HEK293 (cell line): ENCODE measurements around the gene C6orf136.
A peak's percentile ranks its signal among the peaks of the same experiment; 100 is the strongest.

ENCODE experiments used
- CTCF ChIA-PET: fragments of 350-600 bp; formaldehyde crosslinking; extraction: SDS; loops from one replicate; lab custom pipeline; 2021; ENCODE audit warnings: antibody characterized with exemption; lab: Yijun Ruan, JAX
- POLR2A ChIA-PET: fragments of 300-600 bp; formaldehyde crosslinking; extraction: SDS; loops from one replicate; lab custom pipeline; 2020; ENCODE audit warnings: antibody characterized with exemption, inconsistent platforms; lab: Yijun Ruan, JAX
- H3K27ac ChIP-seq: fragments of 200-500 bp; sonication (Bioruptor generic); 2 replicates; pipeline ENCODE4 v1.5.1; 2014; ENCODE audit warnings: low read depth, low read length, control low read depth, inconsistent platforms; ENCODE audit errors: extremely low read depth
- H3K36me3 ChIP-seq, 2 experiments: fragments of 200-500 bp in 1 of 2; sonication (Bioruptor generic) in 1 of 2; 1 replicate in 1 of 2; 2 replicates in 1 of 2; pipeline ENCODE4 v1.5.1; 2014 to 2017; ENCODE audit warnings: inconsistent platforms in 2 of 2, low read length in 2 of 2; ENCODE audit not compliant: control insufficient read depth in 2 of 2, insufficient read depth in 1 of 2
- H3K4me1 ChIP-seq: fragments of 200-500 bp; sonication (Bioruptor generic); 2 replicates; pipeline ENCODE4 v1.5.1; 2014; ENCODE audit warnings: mild to moderate bottlenecking, low read length, inconsistent platforms; ENCODE audit not compliant: control insufficient read depth, insufficient read depth
- H3K4me3 ChIP-seq: 2 replicates; pipeline ENCODE4 v1.5.1; 2011; ENCODE audit warnings: low read depth, mild to moderate bottlenecking, control low read depth, low read length, moderate library complexity
- H3K9me3 ChIP-seq: fragments of 200-500 bp; sonication (Bioruptor generic); 2 replicates; pipeline ENCODE4 v1.5.1; 2014; ENCODE audit warnings: low read depth, low read length, inconsistent platforms; ENCODE audit not compliant: control insufficient read depth, insufficient read depth
- AEBP2 ChIP-seq: fragments of 450-650 bp; formaldehyde crosslinking; IDR thresholded peaks from 2 replicates; pipeline ENCODE4 v1.5.1; 2016; ENCODE audit warnings: missing biosample characterization, missing genetic modification characterization, borderline replicate concordance
- EGR2 ChIP-seq: fragments of 450-650 bp; formaldehyde crosslinking; IDR thresholded peaks from 2 replicates; pipeline ENCODE4 v1.5.1; 2016; ENCODE audit warnings: low read depth, missing biosample characterization, missing genetic modification characterization
- SALL2 ChIP-seq: fragments of 450-650 bp; formaldehyde crosslinking; IDR thresholded peaks from 2 replicates; pipeline ENCODE4 v1.5.0; 2017; ENCODE audit warnings: missing biosample characterization, mild to moderate bottlenecking, missing genetic modification characterization, borderline replicate concordance
- ZBTB21 ChIP-seq: fragments of 450-650 bp; formaldehyde crosslinking; IDR thresholded peaks from 2 replicates; pipeline ENCODE4 v1.5.1; 2017; ENCODE audit warnings: missing biosample characterization, missing genetic modification characterization
- ZBTB48 ChIP-seq: fragments of 450-650 bp; formaldehyde crosslinking; IDR thresholded peaks from 2 replicates; pipeline ENCODE4 v1.5.1; 2016; ENCODE audit warnings: missing biosample characterization, missing genetic modification characterization
- ZFHX2 ChIP-seq: fragments of 450-650 bp; formaldehyde crosslinking; conservative IDR thresholded peaks from 2 replicates; pipeline ENCODE4 v1.5.1; 2016; ENCODE audit warnings: missing biosample characterization, missing genetic modification characterization
- ZFP3 ChIP-seq: fragments of 450-650 bp; formaldehyde crosslinking; IDR thresholded peaks from 2 replicates; pipeline ENCODE4 v1.5.1; 2016; ENCODE audit warnings: low read depth, missing biosample characterization, missing genetic modification characterization
- ZFP41 ChIP-seq: fragments of 450-650 bp; formaldehyde crosslinking; IDR thresholded peaks from 2 replicates; pipeline ENCODE4 v1.5.1; 2016; ENCODE audit warnings: missing biosample characterization, missing genetic modification characterization, borderline replicate concordance
- ZNF132 ChIP-seq: fragments of 450-650 bp; formaldehyde crosslinking; IDR thresholded peaks from 2 replicates; pipeline ENCODE4 v1.5.1; 2017; ENCODE audit warnings: missing biosample characterization, missing genetic modification characterization, borderline replicate concordance
- ZNF157 ChIP-seq: fragments of 450-650 bp; formaldehyde crosslinking; IDR thresholded peaks from 2 replicates; pipeline ENCODE4 v1.5.1; 2016; ENCODE audit warnings: missing biosample characterization, missing genetic modification characterization
- ZNF184 ChIP-seq: fragments of 450-650 bp; IDR thresholded peaks from 2 replicates; pipeline ENCODE4 v1.5.1; 2018; ENCODE audit warnings: missing biosample characterization, mild to moderate bottlenecking, missing genetic modification characterization
- ZNF2 ChIP-seq: fragments of 450-650 bp; formaldehyde crosslinking; IDR thresholded peaks from 2 replicates; pipeline ENCODE4 v1.5.1; 2016; ENCODE audit warnings: missing biosample characterization, missing genetic modification characterization
- ZNF202 ChIP-seq: fragments of 450-650 bp; formaldehyde crosslinking; IDR thresholded peaks from 2 replicates; pipeline ENCODE4 v1.5.1; 2016; ENCODE audit warnings: missing biosample characterization, missing genetic modification characterization, borderline replicate concordance
- ZNF214 ChIP-seq: fragments of 450-650 bp; formaldehyde crosslinking; IDR thresholded peaks from 2 replicates; pipeline ENCODE4 v1.5.1; 2017; ENCODE audit warnings: missing biosample characterization, mild to moderate bottlenecking, missing genetic modification characterization, borderline replicate concordance
- ZNF223 ChIP-seq: fragments of 450-650 bp; formaldehyde crosslinking; IDR thresholded peaks from 2 replicates; pipeline ENCODE4 v1.5.1; 2016; ENCODE audit warnings: missing biosample characterization, missing genetic modification characterization
- ZNF23 ChIP-seq: fragments of 450-650 bp; formaldehyde crosslinking; IDR thresholded peaks from 2 replicates; pipeline ENCODE4 v1.5.1; 2016; ENCODE audit warnings: missing biosample characterization, missing genetic modification characterization, borderline replicate concordance
- ZNF26 ChIP-seq: fragments of 450-650 bp; formaldehyde crosslinking; IDR thresholded peaks from 2 replicates; pipeline ENCODE4 v1.5.1; 2016; ENCODE audit warnings: missing biosample characterization, missing genetic modification characterization
- ZNF274 ChIP-seq, 2 experiments: fragments of 200-500 bp in 1 of 2; fragments of 450-650 bp in 1 of 2; sonication (Bioruptor generic) in 1 of 2; formaldehyde crosslinking in 1 of 2; IDR thresholded peaks; 2 replicates each; pipeline versions ENCODE4 v1.5.1 to v1.6.1; 2014 to 2016; ENCODE audit warnings: borderline replicate concordance in 1 of 2, inconsistent platforms in 1 of 2, low read length in 1 of 2, missing biosample characterization in 1 of 2, missing genetic modification characterization in 1 of 2
- ZNF292 ChIP-seq: fragments of 450-650 bp; formaldehyde crosslinking; IDR thresholded peaks from 2 replicates; pipeline ENCODE4 v1.5.1; 2016; ENCODE audit warnings: low read depth, missing biosample characterization, missing genetic modification characterization, borderline replicate concordance
- ZNF311 ChIP-seq: fragments of 450-650 bp; formaldehyde crosslinking; IDR thresholded peaks from 2 replicates; pipeline ENCODE4 v1.5.1; 2017; ENCODE audit warnings: missing biosample characterization, missing genetic modification characterization, borderline replicate concordance
- ZNF362 ChIP-seq: fragments of 450-650 bp; formaldehyde crosslinking; IDR thresholded peaks from 2 replicates; pipeline ENCODE4 v1.5.1; 2016; ENCODE audit warnings: missing biosample characterization, missing genetic modification characterization
- ZNF473 ChIP-seq: fragments of 450-650 bp; formaldehyde crosslinking; IDR thresholded peaks from 2 replicates; pipeline ENCODE4 v1.5.1; 2017; ENCODE audit warnings: missing biosample characterization, missing genetic modification characterization
- ZNF548 ChIP-seq: fragments of 450-650 bp; formaldehyde crosslinking; IDR thresholded peaks from 2 replicates; pipeline ENCODE4 v1.5.1; 2016; ENCODE audit warnings: missing biosample characterization, missing genetic modification characterization
- ZNF555 ChIP-seq: fragments of 450-650 bp; formaldehyde crosslinking; conservative IDR thresholded peaks from 2 replicates; pipeline ENCODE4 v1.5.1; 2017; ENCODE audit warnings: missing biosample characterization, mild to moderate bottlenecking, missing genetic modification characterization, inconsistent platforms
- ZNF596 ChIP-seq: fragments of 450-650 bp; IDR thresholded peaks from 2 replicates; pipeline ENCODE4 v1.5.0; 2018; ENCODE audit warnings: missing biosample characterization, mild to moderate bottlenecking, missing genetic modification characterization, moderate library complexity
- ZNF600 ChIP-seq: fragments of 450-650 bp; formaldehyde crosslinking; IDR thresholded peaks from 2 replicates; pipeline ENCODE4 v1.5.1; 2016; ENCODE audit warnings: missing biosample characterization, missing genetic modification characterization
- ZNF670 ChIP-seq: fragments of 450-650 bp; formaldehyde crosslinking; IDR thresholded peaks from 2 replicates; pipeline ENCODE4 v1.5.1; 2016; ENCODE audit warnings: missing biosample characterization, missing genetic modification characterization, low read depth
- ZNF792 ChIP-seq: fragments of 450-650 bp; formaldehyde crosslinking; IDR thresholded peaks from 2 replicates; pipeline ENCODE4 v1.5.1; 2016; ENCODE audit warnings: missing biosample characterization, missing genetic modification characterization
- ZNF843 ChIP-seq: fragments of 450-650 bp; formaldehyde crosslinking; IDR thresholded peaks from 2 replicates; pipeline ENCODE4 v1.5.1; 2016; ENCODE audit warnings: missing biosample characterization, missing genetic modification characterization
- ZSCAN16 ChIP-seq: fragments of 450-650 bp; formaldehyde crosslinking; IDR thresholded peaks from 2 replicates; pipeline ENCODE4 v1.5.1; 2016; ENCODE audit warnings: missing biosample characterization, missing genetic modification characterization
- TF ChIP-seq, protein P1 (sequence below): fragments of 450-650 bp; formaldehyde crosslinking; optimal IDR thresholded peaks from 2 replicates; pipeline ENCODE3; 2016; ENCODE audit warnings: missing biosample characterization, mild to moderate bottlenecking, missing genetic modification characterization

Gene C6orf136

DNA sequence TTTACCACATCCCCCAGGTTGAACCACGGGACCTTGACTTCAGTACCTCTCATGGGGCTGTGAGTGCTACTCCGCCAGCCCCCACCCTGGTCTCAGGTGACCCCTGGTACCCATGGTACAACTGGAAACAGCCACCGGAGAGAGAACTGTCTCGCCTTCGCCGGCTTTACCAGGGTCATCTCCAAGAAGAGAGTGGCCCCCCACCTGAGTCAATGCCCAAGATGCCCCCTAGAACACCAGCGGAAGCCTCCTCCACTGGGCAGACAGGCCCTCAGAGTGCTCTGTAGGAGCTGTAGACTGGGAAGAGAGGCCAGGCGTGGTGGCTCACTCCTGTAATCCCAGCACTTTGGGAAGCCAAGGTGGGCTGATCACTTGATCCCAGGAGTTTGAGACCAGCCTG, 21.4 kb upstream of the C6orf136 start (continued):
- no peak for TF ChIP-seq ZNF362 (tag by site-specific recombination)
- TF ChIP-seq ZFHX2 (tag by site-specific recombination): no peak
- TF ChIP-seq ZNF132: no peak

GRCh38 chr6:30626484-30627366, 20.2 kb upstream of the C6orf136 start, which contains the start of gene ATAT1:
ATAT1 (plus strand) TSS chr6:30626874.
- no peaks in the 10 kb centered on the region; the same call in 1 of the 2 replicates for H3K4me1 ChIP-seq
- peaks cover 59 to 84% of the 10 kb centered on the region in 2 experiments; a peak in 2 of 3 replicates for H3K36me3 ChIP-seq
- H3K4me3 ChIP-seq: peak within 1 kb of the TSS; percentile 77
- no peaks in the 10 kb centered on the region for H3K9me3 ChIP-seq
- ChIA-PET CTCF (interaction anchor here (0.6 to 1.0 kb wide), 4 partner anchors 9 to 97 kb away, joined by 3 to 4 read pairs (median 4); partner anchors contain the start of gene MRPS18B), POLR2A (interaction anchor here (1.0 to 2.0 kb wide), 5 partner anchors 9 to 90 kb away, joined by 3 to 15 read pairs (median 11); partner anchors contain the start of genes MDC1, MRPS18B and PPP1R10)
- H3K27ac ChIP-seq: peak within 1 kb of the TSS; percentile 76
- no peak for TF ChIP-seq ZNF223 (tag by site-specific recombination)
- TF ChIP-seq ZNF792 (tag by site-specific recombination): no peak
- no peak for TF ChIP-seq ZNF596 (tag by site-specific recombination)
- TF ChIP-seq ZBTB48 (tag by site-specific recombination): no peak; the same call in 1 of the 2 replicates
- no peak for TF ChIP-seq ZNF274 (IDR thresholded peaks at IDR 0.05; ENCODE audit: low read length)
- TF ChIP-seq ZNF274 (tag by site-specific recombination; IDR thresholded peaks at IDR 0.05; ENCODE audit: borderline replicate concordance): no peak
- no peak for TF ChIP-seq ZNF670 (tag by site-specific recombination)
- TF ChIP-seq ZNF555: no peak
- TF ChIP-seq ZFP41: no peak
- TF ChIP-seq ZSCAN16 (tag by site-specific recombination): no peak
- no peak for TF ChIP-seq ZNF23 (tag by site-specific recombination)
- no peak for TF ChIP-seq ZNF214 (tag by site-specific recombination)
- TF ChIP-seq ZNF202 (tag by site-specific recombination): no peak
- TF ChIP-seq SALL2 (tag by site-specific recombination): no peak
- no peak for TF ChIP-seq ZFP3 (tag by site-specific recombination)
- TF ChIP-seq ZNF292 (tag by site-specific recombination): no peak
- no peak for TF ChIP-seq AEBP2 (tag by site-specific recombination)
- no peak for TF ChIP-seq ZNF473 (tag by site-specific recombination)
- peak; percentile 50; the same call in 1 of the 2 replicates for TF ChIP-seq ZNF843 (tag by site-specific recombination)
- peak; percentile 78 for TF ChIP-seq ZNF600 (tag by site-specific recombination)
- TF ChIP-seq, protein P1, sequence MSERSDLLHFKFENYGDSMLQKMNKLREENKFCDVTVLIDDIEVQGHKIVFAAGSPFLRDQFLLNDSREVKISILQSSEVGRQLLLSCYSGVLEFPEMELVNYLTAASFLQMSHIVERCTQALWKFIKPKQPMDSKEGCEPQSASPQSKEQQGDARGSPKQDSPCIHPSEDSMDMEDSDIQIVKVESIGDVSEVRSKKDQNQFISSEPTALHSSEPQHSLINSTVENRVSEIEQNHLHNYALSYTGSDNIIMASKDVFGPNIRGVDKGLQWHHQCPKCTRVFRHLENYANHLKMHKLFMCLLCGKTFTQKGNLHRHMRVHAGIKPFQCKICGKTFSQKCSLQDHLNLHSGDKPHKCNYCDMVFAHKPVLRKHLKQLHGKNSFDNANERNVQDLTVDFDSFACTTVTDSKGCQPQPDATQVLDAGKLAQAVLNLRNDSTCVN (tag by site-specific recombination): peak; percentile 79
- no peak for TF ChIP-seq ZNF157 (tag by site-specific recombination)
- no peak for TF ChIP-seq EGR2 (tag by site-specific recombination)
- TF ChIP-seq ZNF2 (tag by site-specific recombination): peak; percentile 61; the same call in 1 of the 2 replicates
- TF ChIP-seq ZNF184 (tag by site-specific recombination): no peak
- TF ChIP-seq ZNF26: no peak
- no peak; the same call in 1 of the 2 replicates for TF ChIP-seq ZBTB21 (tag by site-specific recombination)
- no peak for TF ChIP-seq ZNF548 (tag by site-specific recombination)
- TF ChIP-seq ZNF311 (tag by site-specific recombination): no peak
